GM18873 (cell line): Measurements from ENCODE around the gene WHRN.

Source experiments
- ATAC-seq: cut with Tn5 transposase; IDR thresholded peaks from one replicate; pipeline ENCODE4 v1.9.1; 2021; ENCODE audit warnings: mild to moderate bottlenecking, moderate library complexity, moderate number of reproducible peaks; ENCODE audit not compliant: unreplicated experiment, low FRiP score

Gene WHRN

GRCh38 chr9:114474425-114474824, 30.8 kb downstream of the WHRN start:
- no peak for ATAC-seq

GRCh38 chr9:114473447-114473801, 31.8 kb downstream of the WHRN start:
- ATAC-seq: no peak

GRCh38 chr9:114472765-114473446, 32.4 kb downstream of the WHRN start:
- ATAC-seq: no peak

GRCh38 chr9:114471157-114471556, 34.1 kb downstream of the WHRN start:
- ATAC-seq: no peak

GRCh38 chr9:114470581-114470980, 34.7 kb downstream of the WHRN start:
- ATAC-seq: no peak

GRCh38 chr9:114470121-114470520, 35.2 kb downstream of the WHRN start:
- no peak for ATAC-seq

GRCh38 chr9:114469091-114469853, 36.0 kb downstream of the WHRN start:
- no peak for ATAC-seq

- no peak for ATAC-seq
These were observed 37.4 kb downstream of the WHRN start for GRCh38 chr9:114467910-114468309.

GRCh38 chr9:114467226-114467750, 38.0 kb downstream of the WHRN start:
- ATAC-seq: no peak

GRCh38 chr9:114465906-114466900, 39.1 kb downstream of the WHRN start:
- ATAC-seq: no peak

- ATAC-seq: no peak
These were observed 39.9 kb downstream of the WHRN start for GRCh38 chr9:114465417-114465816.

GRCh38 chr9:114464281-114465051, 40.8 kb downstream of the WHRN start:
- no peak for ATAC-seq

- ATAC-seq: no peak
These were observed 42.5 kb downstream of the WHRN start for GRCh38 chr9:114462791-114463190.

GRCh38 chr9:114461468-114461867, 43.8 kb downstream of the WHRN start:
- ATAC-seq: no peak

- ATAC-seq: no peak
These were observed 44.6 kb downstream of the WHRN start for GRCh38 chr9:114460513-114461199.

GRCh38 chr9:114459464-114459863, 45.8 kb downstream of the WHRN start:
- no peak for ATAC-seq

GRCh38 chr9:114456929-114457328, 48.3 kb downstream of the WHRN start:
- no peak for ATAC-seq

- ATAC-seq: no peak
These were observed 50.6 kb downstream of the WHRN start for GRCh38 chr9:114454652-114455051.
